SK-N-SH treated with all-trans-retinoic acid at 6 μM for 48 hours (cell line): Measurements from ENCODE around the gene PIGM.

Source experiments
- ARNTL ChIP-seq: fragments of 450-650 bp; formaldehyde crosslinking; IDR thresholded peaks from 2 replicates; pipeline ENCODE4 v1.5.0; 2020; ENCODE audit warnings: low read depth, mild to moderate bottlenecking, moderate library complexity, borderline replicate concordance
- CREB5 ChIP-seq: fragments of 250-450 bp; sonication (Bioruptor Pico); IDR thresholded peaks from 2 replicates; pipeline ENCODE4 v1.5.1; 2020; ENCODE audit warnings: low read depth, mild to moderate bottlenecking, moderate library complexity
- CSDC2 ChIP-seq: fragments of 250-450 bp; sonication (Bioruptor Pico); IDR thresholded peaks from 2 replicates; pipeline ENCODE4 v1.5.0; 2020; ENCODE audit warnings: mild to moderate bottlenecking, moderate library complexity
- CSRNP3 ChIP-seq: fragments of 250-450 bp; sonication (Bioruptor Pico); IDR thresholded peaks from 2 replicates; pipeline ENCODE4 v1.5.1; 2021; ENCODE audit warnings: mild to moderate bottlenecking, moderate library complexity
- ESRRG ChIP-seq: fragments of 250-450 bp; sonication (Bioruptor Pico); IDR thresholded peaks from 2 replicates; pipeline ENCODE4 v1.6.1; 2021; ENCODE audit warnings: mild to moderate bottlenecking
- ISL1 ChIP-seq: fragments of 250-450 bp; sonication (Bioruptor Pico); IDR thresholded peaks from 2 replicates; pipeline ENCODE4 v2.1.2; 2022; ENCODE audit warnings: mild to moderate bottlenecking, moderate library complexity
- PATZ1 ChIP-seq: fragments of 250-450 bp; sonication (Bioruptor Pico); IDR thresholded peaks from 2 replicates; pipeline ENCODE4 v1.8.0; 2020; ENCODE audit warnings: mild to moderate bottlenecking, moderate library complexity, borderline replicate concordance
- RARB ChIP-seq: fragments of 250-450 bp; sonication (Bioruptor Pico); IDR thresholded peaks from 2 replicates; pipeline ENCODE4 v1.8.0; 2021; ENCODE audit warnings: mild to moderate bottlenecking, moderate library complexity
- SNAI2 ChIP-seq: fragments of 250-450 bp; sonication (Bioruptor Pico); IDR thresholded peaks from 2 replicates; pipeline ENCODE4 v1.5.0; 2020; ENCODE audit warnings: mild to moderate bottlenecking, moderate library complexity
- TOX ChIP-seq: fragments of 250-450 bp; sonication (Bioruptor Pico); IDR thresholded peaks from 2 replicates; pipeline ENCODE4 v1.8.0; 2021; ENCODE audit warnings: mild to moderate bottlenecking, moderate library complexity, borderline replicate concordance
- ZC3H10 ChIP-seq: fragments of 250-450 bp; sonication (Bioruptor Pico); IDR thresholded peaks from 2 replicates; pipeline ENCODE4 v1.5.1; 2021; ENCODE audit warnings: mild to moderate bottlenecking, moderate library complexity
- ZFP3 ChIP-seq: fragments of 250-450 bp; sonication (Bioruptor Pico); IDR thresholded peaks from 2 replicates; pipeline ENCODE4 v1.5.0; 2020; ENCODE audit warnings: mild to moderate bottlenecking, moderate library complexity
- ZNF565 ChIP-seq: fragments of 450-650 bp; formaldehyde crosslinking; conservative IDR thresholded peaks from 2 replicates; pipeline ENCODE4 v1.5.0; 2020; ENCODE audit warnings: low read depth, mild to moderate bottlenecking, moderate library complexity
- ZNF8 ChIP-seq: fragments of 450-650 bp; formaldehyde crosslinking; IDR thresholded peaks from 2 replicates; pipeline ENCODE4 v1.5.0; 2020; ENCODE audit warnings: mild to moderate bottlenecking, moderate library complexity

GRCh38 chr1:160058087-160058486 is 26.3 kb upstream of the PIGM start:
- TF ChIP-seq ZFP3 (CRISPR knock-in tag) (no peak), CSDC2 (CRISPR knock-in tag) (no peak), TOX (CRISPR knock-in tag) (no peak), ZNF565 (CRISPR knock-in tag) (no peak), ZNF8 (no peak), CREB5 (no peak), ARNTL (CRISPR knock-in tag) (no peak), ZC3H10 (no peak), SNAI2 (no peak), CSRNP3 (CRISPR knock-in tag) (no peak), ISL1 (CRISPR knock-in tag) (no peak), PATZ1 (no peak), ESRRG (CRISPR knock-in tag) (no peak), RARB (CRISPR knock-in tag) (no peak)
